Activated CD8-positive, alpha-beta T cell treated with anti-CD3 and anti-CD28 coated beads for 36 hours (primary cell): Measurements from ENCODE around the gene FREY1. TPM values are rescaled to one million over a fixed set of nuclear protein-coding genes. Genes with fewer than 3 reads are reported as not detected.
"Not testable (repeated sequence)": the region's sequence is repeated elsewhere in the genome, so short reads cannot be mapped to it uniquely, and the experiment has no call there.

Experiments used
- ATAC-seq: fragments of 200-7000 bp; cut with Tn5 transposase; one replicate; pipeline ENCODE4 v1.10.0; 2021; ENCODE audit warnings: mild to moderate bottlenecking, moderate library complexity
- CTCF ChIA-PET: fragments of 350-600 bp; sonication (Branson Sonifier 250); formaldehyde crosslinking; loops from one replicate; lab custom pipeline; 2021; ENCODE audit warnings: antibody characterized with exemption; lab: Charles Lee
- POLR2A ChIA-PET: fragments of 350-600 bp; sonication (Branson Sonifier 250); formaldehyde crosslinking; loops from one replicate; lab custom pipeline; 2021; ENCODE audit warnings: antibody characterized with exemption; lab: Charles Lee
- DNase-seq: peaks from one replicate; pipeline ENCODE4 v3.0.0-alpha.2; 2020
- H3K27ac Mint-ChIP-seq: one replicate; pipeline ENCODE4 v1.8.0; 2021; ENCODE audit warnings: mild to moderate bottlenecking, mixed read lengths
- H3K27me3 Mint-ChIP-seq: one replicate; pipeline ENCODE4 v1.8.0; 2021; ENCODE audit warnings: mixed read lengths
- H3K36me3 Mint-ChIP-seq: one replicate; pipeline ENCODE4 v1.8.0; 2021; ENCODE audit warnings: low read depth, mixed read lengths
- H3K4me1 Mint-ChIP-seq: one replicate; pipeline ENCODE4 v1.8.0; 2021; ENCODE audit warnings: low read depth, mixed read lengths
- H3K4me3 Mint-ChIP-seq: one replicate; pipeline ENCODE4 v1.8.0; 2021; ENCODE audit warnings: mild to moderate bottlenecking, moderate library complexity, mixed read lengths
- H3K9me3 Mint-ChIP-seq: one replicate; pipeline ENCODE4 v1.8.0; 2021; ENCODE audit warnings: mixed read lengths
- CTCF ChIP-seq: fragments of 200-600 bp; IDR thresholded peaks from one replicate; pipeline ENCODE4 v1.8.0; 2022; ENCODE audit warnings: antibody characterized with exemption, mild to moderate bottlenecking
- intact Hi-C: fragments of 100-400 bp; cut with micrococcal nuclease; formaldehyde crosslinking; loops from one replicate; pipeline ENCODE4 v1.10.0; 2022
- total RNA-seq, 2 experiments: library from RNA; stranded (reverse); gene quantifications; one replicate each; pipeline ENCODE4 v1.2.3, GENCODE V29; 2021

Gene FREY1
- total RNA-seq, 2 experiments from 2014 or later: 0.43 to 0.72 TPM

GRCh38 chr11:45904309-45904915 lies 2.7 kb downstream of the FREY1 start:
- Mint-ChIP-seq H3K27me3 (peaks cover 3% of the 10 kb centered on the region), H3K36me3 (no peaks in the 10 kb centered on the region), H3K4me3 (no peak overlapping the region), H3K4me1 (peaks cover 10% of the 10 kb centered on the region), H3K27ac (no peak overlapping the region), H3K9me3 (no peaks in the 10 kb centered on the region)
- TF ChIP-seq CTCF: no peak
- ATAC-seq (no peak), DNase-seq (no peak)
- intact Hi-C loops: no loop called here
- POLR2A ChIA-PET: no interaction called here
- CTCF ChIA-PET: no interaction called here

GRCh38 chr11:45902452-45903380 lies 4.4 kb downstream of the FREY1 start:
- H3K9me3 Mint-ChIP-seq: no peaks in the 10 kb centered on the region
- POLR2A ChIA-PET: no interaction called here
- ATAC-seq: no peak

GRCh38 chr11:45901626-45902025 lies 5.4 kb downstream of the FREY1 start:
- Mint-ChIP-seq H3K9me3 (no peaks in the 10 kb centered on the region), H3K27me3 (peaks cover 9% of the 10 kb centered on the region), H3K4me1 (peaks cover 10% of the 10 kb centered on the region), H3K27ac (no peak overlapping the region), H3K4me3 (no peak overlapping the region), H3K36me3 (no peaks in the 10 kb centered on the region)
- no peak for TF ChIP-seq CTCF
- POLR2A ChIA-PET: interaction anchor here (0.9 kb wide), 1 partner anchor 18 kb away, joined by 3 read pairs; no protein-coding TSS in a partner anchor
- CTCF ChIA-PET: no interaction called here
- ATAC-seq: no peak
- no peak for DNase-seq
- intact Hi-C loops: no loop called here

More at GRCh38 chr11:45902452-45903380, 4.4 kb downstream of the FREY1 start:
- CTCF ChIA-PET: no interaction called here
- no peak overlapping the region for H3K27ac Mint-ChIP-seq
- peaks cover 10% of the 10 kb centered on the region for H3K4me1 Mint-ChIP-seq
- no peak for TF ChIP-seq CTCF
- DNase-seq: no peak
- H3K4me3 Mint-ChIP-seq: no peak overlapping the region
- peaks cover 7% of the 10 kb centered on the region for H3K27me3 Mint-ChIP-seq
- intact Hi-C loops: no loop called here
- no peaks in the 10 kb centered on the region for H3K36me3 Mint-ChIP-seq

- CTCF ChIA-PET: no interaction called here
These were observed 6.0 kb downstream of the FREY1 start for GRCh38 chr11:45900916-45901617.

DNA sequence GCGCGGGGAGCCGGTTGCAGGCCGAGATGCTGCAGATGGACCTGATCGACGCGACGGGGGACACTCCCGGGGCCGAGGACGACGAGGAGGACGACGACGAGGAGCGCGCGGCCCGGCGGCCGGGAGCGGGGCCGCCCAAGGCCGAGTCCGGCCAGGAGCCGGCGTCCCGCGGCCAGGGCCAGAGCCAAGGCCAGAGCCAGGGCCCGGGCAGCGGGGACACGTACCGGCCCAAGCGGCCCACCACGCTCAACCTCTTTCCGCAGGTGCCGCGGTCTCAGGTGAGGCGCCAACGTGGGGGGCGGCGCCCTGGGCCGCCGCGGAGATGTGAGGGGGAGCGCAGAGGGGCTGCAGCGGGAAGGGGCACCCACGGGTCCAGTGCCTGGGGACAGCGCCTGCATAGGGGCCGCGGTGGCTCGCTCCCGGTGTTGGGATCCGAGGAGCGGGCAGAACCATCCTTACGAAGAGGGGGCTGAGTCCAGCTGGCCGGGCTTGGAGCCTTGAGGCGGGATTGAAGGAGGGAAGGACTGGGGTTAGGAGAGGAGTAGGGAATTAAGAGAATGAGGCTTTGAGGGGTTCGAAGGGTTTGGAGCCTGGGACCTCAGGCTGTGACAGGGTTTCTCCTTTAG lies 6.8 kb downstream of the FREY1 start:
- ATAC-seq, CTCF ChIA-PET, H3K36me3 Mint-ChIP-seq, DNase-seq, intact Hi-C loops, H3K27ac Mint-ChIP-seq, POLR2A ChIA-PET, H3K4me1 Mint-ChIP-seq, H3K9me3 Mint-ChIP-seq, H3K27me3 Mint-ChIP-seq: not testable (repeated sequence)
- peak overlapping the region; percentile 57 for H3K4me3 Mint-ChIP-seq

More at GRCh38 chr11:45900916-45901617, 6.0 kb downstream of the FREY1 start:
- Mint-ChIP-seq H3K9me3 (no peaks in the 10 kb centered on the region), H3K27me3 (peaks cover 9% of the 10 kb centered on the region), H3K4me1 (peaks cover 5% of the 10 kb centered on the region), H3K4me3 (peak overlapping the region; percentile 57), H3K36me3 (no peaks in the 10 kb centered on the region), H3K27ac (no peak overlapping the region)
- ATAC-seq: no peak
- intact Hi-C loops: no loop called here
- POLR2A ChIA-PET: interaction anchor here (0.9 kb wide), 1 partner anchor 17 kb away, joined by 3 read pairs; no protein-coding TSS in a partner anchor
- DNase-seq: no peak
- TF ChIP-seq CTCF: no peak
